Measurements from ENCODE around the gene SLC18A2.

The SLC18A2 gene

GRCh38 chr10:117241541-117242462 lies 888 bp downstream of the SLC18A2 start:
- Histone ChIP-seq H3K9me3 (ENCODE audit: control insufficient read depth, low read length) (no peaks in the 10 kb centered on the region), H3K4me3 (ENCODE audit: low read depth, low read length) (no peak overlapping the region), H2AFZ (peak overlapping the region; percentile 33), H3K4me1 (no peaks in the 10 kb centered on the region), H3K27me3 (ENCODE audit: control insufficient read depth, insufficient read depth, low read length) (no peaks in the 10 kb centered on the region), H3K9ac (no peak overlapping the region), H3K27ac (no peak overlapping the region), H3K36me3 (ENCODE audit: control insufficient read depth, insufficient read depth, low read length) (no peaks in the 10 kb centered on the region), H3K79me2 (no peaks in the 10 kb centered on the region), H3K4me2 (ENCODE audit: low read length) (peak overlapping the region; percentile 38)
- TF ChIP-seq, protein P1, sequence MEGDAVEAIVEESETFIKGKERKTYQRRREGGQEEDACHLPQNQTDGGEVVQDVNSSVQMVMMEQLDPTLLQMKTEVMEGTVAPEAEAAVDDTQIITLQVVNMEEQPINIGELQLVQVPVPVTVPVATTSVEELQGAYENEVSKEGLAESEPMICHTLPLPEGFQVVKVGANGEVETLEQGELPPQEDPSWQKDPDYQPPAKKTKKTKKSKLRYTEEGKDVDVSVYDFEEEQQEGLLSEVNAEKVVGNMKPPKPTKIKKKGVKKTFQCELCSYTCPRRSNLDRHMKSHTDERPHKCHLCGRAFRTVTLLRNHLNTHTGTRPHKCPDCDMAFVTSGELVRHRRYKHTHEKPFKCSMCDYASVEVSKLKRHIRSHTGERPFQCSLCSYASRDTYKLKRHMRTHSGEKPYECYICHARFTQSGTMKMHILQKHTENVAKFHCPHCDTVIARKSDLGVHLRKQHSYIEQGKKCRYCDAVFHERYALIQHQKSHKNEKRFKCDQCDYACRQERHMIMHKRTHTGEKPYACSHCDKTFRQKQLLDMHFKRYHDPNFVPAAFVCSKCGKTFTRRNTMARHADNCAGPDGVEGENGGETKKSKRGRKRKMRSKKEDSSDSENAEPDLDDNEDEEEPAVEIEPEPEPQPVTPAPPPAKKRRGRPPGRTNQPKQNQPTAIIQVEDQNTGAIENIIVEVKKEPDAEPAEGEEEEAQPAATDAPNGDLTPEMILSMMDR (IDR thresholded peaks at IDR 0.05), result no peak

- Histone ChIP-seq H3K4me3 (ENCODE audit: low read depth, low read length) (no peak overlapping the region), H3K79me2 (no peaks in the 10 kb centered on the region), H3K9ac (no peak overlapping the region), H3K9me3 (ENCODE audit: control insufficient read depth, low read length) (no peaks in the 10 kb centered on the region), H2AFZ (no peak overlapping the region), H3K27me3 (ENCODE audit: control insufficient read depth, insufficient read depth, low read length) (no peaks in the 10 kb centered on the region), H3K36me3 (ENCODE audit: control insufficient read depth, insufficient read depth, low read length) (no peaks in the 10 kb centered on the region), H3K4me2 (ENCODE audit: low read length) (no peak overlapping the region), H3K4me1 (no peaks in the 10 kb centered on the region), H3K27ac (no peak overlapping the region)
- TF ChIP-seq, protein P1 (IDR thresholded peaks at IDR 0.05), result no peak
These were observed 1.5 kb downstream of the SLC18A2 start for GRCh38 chr10:117242463-117242832.

- Histone ChIP-seq H3K4me1 (no peaks in the 10 kb centered on the region), H2AFZ (no peak overlapping the region), H3K9me3 (ENCODE audit: control insufficient read depth, low read length) (no peaks in the 10 kb centered on the region), H3K9ac (no peak overlapping the region), H3K27me3 (ENCODE audit: control insufficient read depth, insufficient read depth, low read length) (no peaks in the 10 kb centered on the region), H3K79me2 (no peaks in the 10 kb centered on the region), H3K36me3 (ENCODE audit: control insufficient read depth, insufficient read depth, low read length) (no peaks in the 10 kb centered on the region), H3K27ac (no peak overlapping the region), H3K4me3 (ENCODE audit: low read depth, low read length) (no peak overlapping the region), H3K4me2 (ENCODE audit: low read length) (no peak overlapping the region)
- TF ChIP-seq, protein P1 (IDR thresholded peaks at IDR 0.05), result no peak
These were observed 6.2 kb downstream of the SLC18A2 start for GRCh38 chr10:117246997-117247671.

DNA sequence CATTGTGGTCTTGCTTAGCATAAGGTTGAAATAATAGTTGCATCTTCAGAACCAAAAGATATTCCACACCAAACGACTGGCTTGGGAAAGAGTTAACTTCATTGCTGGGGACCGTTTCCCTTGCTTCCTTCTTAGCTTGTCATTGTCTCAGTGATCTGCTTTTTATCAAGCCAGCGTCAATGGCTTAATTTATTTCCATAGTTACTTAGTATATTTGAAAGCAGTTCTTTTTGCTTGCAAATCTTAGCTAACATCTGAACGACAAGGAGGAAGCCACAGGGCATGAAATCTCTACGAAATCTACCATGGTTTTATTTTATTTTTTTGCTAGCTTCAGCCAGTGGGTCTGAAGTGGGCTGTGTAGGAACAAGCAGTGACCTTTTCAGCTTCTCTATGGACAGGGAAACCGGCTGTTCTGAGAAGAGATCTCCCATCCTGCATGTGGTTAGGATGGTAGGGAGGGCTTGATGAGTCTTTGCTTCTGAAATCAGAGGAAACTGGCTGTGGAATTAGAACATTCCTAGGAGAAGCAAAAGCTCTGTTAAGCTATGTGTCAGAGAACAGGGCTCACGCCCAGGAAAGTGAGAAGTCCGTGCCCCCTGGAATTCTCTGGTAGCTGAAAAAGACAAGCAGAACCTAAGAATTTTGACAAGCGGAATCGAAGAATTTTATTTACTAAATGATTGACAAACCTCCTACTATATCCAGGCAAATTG lies 8.0 kb downstream of the SLC18A2 start:
- no peaks in the 10 kb centered on the region for H3K27me3 ChIP-seq (ENCODE audit: control insufficient read depth, insufficient read depth, low read length)
- TF ChIP-seq, protein P1 (IDR thresholded peaks at IDR 0.05), result no peak
- H3K27ac ChIP-seq, result no peak overlapping the region
- no peaks in the 10 kb centered on the region for H3K9me3 ChIP-seq (ENCODE audit: control insufficient read depth, low read length)
- no peak overlapping the region for H2AFZ ChIP-seq
- no peaks in the 10 kb centered on the region for H3K4me1 ChIP-seq
- H3K4me2 ChIP-seq (ENCODE audit: low read length), result no peak overlapping the region
- H3K9ac ChIP-seq, result no peak overlapping the region
- H3K36me3 ChIP-seq (ENCODE audit: control insufficient read depth, insufficient read depth, low read length), result no peaks in the 10 kb centered on the region
- H3K4me3 ChIP-seq (ENCODE audit: low read depth, low read length), result no peak overlapping the region
- H3K79me2 ChIP-seq, result no peaks in the 10 kb centered on the region

Data from parathyroid adenoma (tissue), 2 donors.